SK-N-SH (cell line): ENCODE measurements around the gene LINGO3.

Experiments used
- EP300 ChIP-seq, 2 experiments: IDR thresholded peaks; 2 replicates each; pipeline versions ENCODE4 v1.4.0 to v1.6.1; 2012; ENCODE audit warnings: borderline replicate concordance in 1 of 2, low read depth in 1 of 2, low read length in 1 of 2
- EZH2phosphoT487 ChIP-seq: fragments of 200-600 bp; sonication (generic); IDR thresholded peaks from 2 replicates; pipeline ENCODE4 v1.6.1; 2017; ENCODE audit warnings: low read depth, mixed run types, mild to moderate bottlenecking, antibody characterized with exemption, moderate library complexity, borderline replicate concordance
- FOXM1 ChIP-seq: IDR thresholded peaks from 2 replicates; pipeline ENCODE4 v1.4.0; 2012; ENCODE audit warnings: low read depth, mild to moderate bottlenecking
- GATA2 ChIP-seq: sonication (generic); formaldehyde crosslinking; IDR thresholded peaks from 2 replicates; pipeline ENCODE4 v1.5.0; 2020; ENCODE audit warnings: mild to moderate bottlenecking, missing genetic modification reagents
- NRF1 ChIP-seq: IDR thresholded peaks from 2 replicates; pipeline ENCODE4 v1.6.1; 2012; ENCODE audit warnings: low read depth, mild to moderate bottlenecking, low read length
- POLR2AphosphoS5 ChIP-seq: IDR thresholded peaks from 2 replicates; pipeline ENCODE4 v1.6.1; 2012; ENCODE audit warnings: low read depth, low read length
- RFX5 ChIP-seq: IDR thresholded peaks from 2 replicates; pipeline ENCODE4 v1.6.1; 2012; ENCODE audit warnings: mild to moderate bottlenecking, improper control_type of control experiment, low read length
- SIN3A ChIP-seq: IDR thresholded peaks from 2 replicates; pipeline ENCODE4 v1.6.1; 2012; ENCODE audit warnings: low read depth, mild to moderate bottlenecking, low read length, moderate library complexity, borderline replicate concordance
- TAF1 ChIP-seq: IDR thresholded peaks from 2 replicates; pipeline ENCODE4 v1.6.1; 2012; ENCODE audit warnings: low read depth, mild to moderate bottlenecking, low read length, moderate library complexity, borderline replicate concordance
- TCF12 ChIP-seq: IDR thresholded peaks from 2 replicates; pipeline ENCODE4 v1.4.0; 2012
- YY1 ChIP-seq: IDR thresholded peaks from 2 replicates; pipeline ENCODE4 v1.4.0; 2012; ENCODE audit warnings: low read depth, mild to moderate bottlenecking
- TF ChIP-seq, protein P1 (sequence below): fragments of 200-600 bp; sonication (generic); IDR thresholded peaks from 2 replicates; pipeline ENCODE4 v1.6.1; 2017; ENCODE audit warnings: antibody characterized with exemption, mild to moderate bottlenecking, moderate library complexity
- TF ChIP-seq, protein P2 (sequence below): IDR thresholded peaks from 2 replicates; pipeline ENCODE4 v1.4.0; 2012; ENCODE audit warnings: low read depth

GRCh38 chr19:2333807-2334211 is 25.9 kb upstream of the LINGO3 start:
- TF ChIP-seq, protein P1, sequence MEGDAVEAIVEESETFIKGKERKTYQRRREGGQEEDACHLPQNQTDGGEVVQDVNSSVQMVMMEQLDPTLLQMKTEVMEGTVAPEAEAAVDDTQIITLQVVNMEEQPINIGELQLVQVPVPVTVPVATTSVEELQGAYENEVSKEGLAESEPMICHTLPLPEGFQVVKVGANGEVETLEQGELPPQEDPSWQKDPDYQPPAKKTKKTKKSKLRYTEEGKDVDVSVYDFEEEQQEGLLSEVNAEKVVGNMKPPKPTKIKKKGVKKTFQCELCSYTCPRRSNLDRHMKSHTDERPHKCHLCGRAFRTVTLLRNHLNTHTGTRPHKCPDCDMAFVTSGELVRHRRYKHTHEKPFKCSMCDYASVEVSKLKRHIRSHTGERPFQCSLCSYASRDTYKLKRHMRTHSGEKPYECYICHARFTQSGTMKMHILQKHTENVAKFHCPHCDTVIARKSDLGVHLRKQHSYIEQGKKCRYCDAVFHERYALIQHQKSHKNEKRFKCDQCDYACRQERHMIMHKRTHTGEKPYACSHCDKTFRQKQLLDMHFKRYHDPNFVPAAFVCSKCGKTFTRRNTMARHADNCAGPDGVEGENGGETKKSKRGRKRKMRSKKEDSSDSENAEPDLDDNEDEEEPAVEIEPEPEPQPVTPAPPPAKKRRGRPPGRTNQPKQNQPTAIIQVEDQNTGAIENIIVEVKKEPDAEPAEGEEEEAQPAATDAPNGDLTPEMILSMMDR = no peak
- no peak for TF ChIP-seq POLR2AphosphoS5
- TF ChIP-seq RFX5 = no peak
- TF ChIP-seq FOXM1 = no peak
- no peak for TF ChIP-seq TAF1
- TF ChIP-seq EZH2phosphoT487 = no peak
- TF ChIP-seq SIN3A = no peak
- TF ChIP-seq GATA2 (CRISPR knock-in tag) = no peak
- no peak for TF ChIP-seq YY1
- no peak for TF ChIP-seq TCF12
- TF ChIP-seq EP300 (IDR thresholded peaks at IDR 0.05; ENCODE audit: borderline replicate concordance in 1 of 2, low read depth in 1 of 2, low read length in 1 of 2) = no peak
- TF ChIP-seq, protein P2, sequence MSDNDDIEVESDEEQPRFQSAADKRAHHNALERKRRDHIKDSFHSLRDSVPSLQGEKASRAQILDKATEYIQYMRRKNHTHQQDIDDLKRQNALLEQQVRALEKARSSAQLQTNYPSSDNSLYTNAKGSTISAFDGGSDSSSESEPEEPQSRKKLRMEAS = no peak
- no peak for TF ChIP-seq NRF1
